GM23338 (cell line): ENCODE measurements around the gene SMIM41. TPM values are rescaled to one million over a fixed set of nuclear protein-coding genes. Genes with fewer than 3 reads are reported as not detected.

Source experiments
- ATAC-seq: fragments of 200-7000 bp; cut with Tn5 transposase; 3 replicates; pipeline ENCODE4 v1.9.1; 2020
- DNase-seq: peaks from one replicate; pipeline ENCODE4 v3.0.0-alpha.2; 2015; ENCODE audit warnings: low spot score
- H2AFZ ChIP-seq: fragments of 200-600 bp; sonication (generic); 2 replicates; pipeline ENCODE4 v1.8.0; 2016; ENCODE audit warnings: antibody characterized with exemption, mild to moderate bottlenecking, moderate library complexity
- H3F3A ChIP-seq: fragments of 200-600 bp; sonication (generic); replicated peaks from 2 replicates; pipeline ENCODE4 v1.8.0; 2017; ENCODE audit warnings: antibody characterized with exemption, mixed run types, low read depth
- H3K27ac ChIP-seq: fragments of 200-600 bp; sonication (generic); 2 replicates; pipeline ENCODE4 v1.6.1; 2016; ENCODE audit warnings: low read depth
- H3K27me3 ChIP-seq: fragments of 200-600 bp; sonication (generic); 2 replicates; pipeline ENCODE4 v1.8.0; 2016; ENCODE audit warnings: mild to moderate bottlenecking, mixed run types, moderate library complexity; ENCODE audit not compliant: insufficient read depth
- H3K36me3 ChIP-seq: fragments of 200-600 bp; sonication (generic); 2 replicates; pipeline ENCODE4 v1.8.0; 2016; ENCODE audit warnings: mild to moderate bottlenecking; ENCODE audit not compliant: insufficient read depth
- H3K4me1 ChIP-seq: fragments of 200-600 bp; sonication (generic); 2 replicates; pipeline ENCODE4 v1.8.0; 2016; ENCODE audit warnings: mild to moderate bottlenecking, moderate library complexity; ENCODE audit not compliant: insufficient read depth
- H3K4me2 ChIP-seq: fragments of 200-600 bp; sonication (generic); 2 replicates; pipeline ENCODE4 v1.7.1; 2017; ENCODE audit warnings: mixed run types
- H3K4me3 ChIP-seq: fragments of 200-600 bp; sonication (generic); 2 replicates; pipeline ENCODE4 v1.6.1; 2016; ENCODE audit warnings: mixed run types
- H3K79me2 ChIP-seq: fragments of 200-600 bp; sonication (generic); replicated peaks from 2 replicates; pipeline ENCODE4 v1.8.0; 2017; ENCODE audit warnings: mild to moderate bottlenecking; ENCODE audit not compliant: insufficient read depth
- H3K9me2 ChIP-seq: fragments of 200-600 bp; sonication (generic); 2 replicates; pipeline ENCODE4 v1.8.0; 2017; ENCODE audit not compliant: insufficient read depth
- H4K20me1 ChIP-seq: fragments of 200-600 bp; sonication (generic); replicated peaks from 2 replicates; pipeline ENCODE4 v1.8.0; 2017; ENCODE audit warnings: mild to moderate bottlenecking; ENCODE audit not compliant: insufficient read depth
- H3K27ac Mint-ChIP-seq: 2 replicates; pipeline ENCODE4 v1.8.0; 2020; ENCODE audit warnings: inconsistent platforms, mild to moderate bottlenecking, moderate library complexity, mixed read lengths
- H3K27me3 Mint-ChIP-seq: 3 replicates; pipeline ENCODE4 v1.8.0; 2022; ENCODE audit warnings: low read depth, mild to moderate bottlenecking, moderate library complexity, mixed read lengths, inconsistent platforms; ENCODE audit not compliant: insufficient read depth, poor library complexity
- H3K36me3 Mint-ChIP-seq: 3 replicates; pipeline ENCODE4 v1.8.0; 2021; ENCODE audit warnings: low read depth, mild to moderate bottlenecking, inconsistent platforms, moderate library complexity, mixed read lengths
- H3K4me1 Mint-ChIP-seq: 3 replicates; pipeline ENCODE4 v1.8.0; 2020; ENCODE audit warnings: mild to moderate bottlenecking, inconsistent platforms, mixed read lengths
- H3K4me3 Mint-ChIP-seq: 3 replicates; pipeline ENCODE4 v1.8.0; 2021; ENCODE audit warnings: moderate library complexity, mild to moderate bottlenecking, inconsistent platforms, mixed read lengths
- H3K9me3 Mint-ChIP-seq: 3 replicates; pipeline ENCODE4 v1.8.0; 2020; ENCODE audit warnings: moderate library complexity, mild to moderate bottlenecking, inconsistent platforms, mixed read lengths
- CREB1 ChIP-seq: fragments of 250-450 bp; sonication (Bioruptor Pico); IDR thresholded peaks from 2 replicates; pipeline ENCODE4 v1.5.0; 2020; ENCODE audit warnings: low read depth, mild to moderate bottlenecking, moderate library complexity
- EZH2phosphoT487 ChIP-seq: fragments of 200-600 bp; sonication (generic); IDR thresholded peaks from one replicate; pipeline ENCODE4 v1.8.1; 2018; ENCODE audit warnings: antibody characterized with exemption; ENCODE audit not compliant: unreplicated experiment
- NANOG ChIP-seq: IDR thresholded peaks from 2 replicates; pipeline ENCODE4 v1.6.1; 2016; ENCODE audit warnings: antibody characterized with exemption, borderline replicate concordance
- POLR2AphosphoS5 ChIP-seq: IDR thresholded peaks from 2 replicates; pipeline ENCODE4 v1.6.1; 2016; ENCODE audit warnings: antibody characterized with exemption, low read depth
- REST ChIP-seq: IDR thresholded peaks from one replicate; pipeline ENCODE4 v1.6.1; 2018; ENCODE audit warnings: antibody characterized with exemption; ENCODE audit not compliant: unreplicated experiment
- STAT1 ChIP-seq: IDR thresholded peaks from one replicate; pipeline ENCODE4 v1.6.1; 2016; ENCODE audit warnings: antibody characterized with exemption; ENCODE audit not compliant: unreplicated experiment
- ZNF462 ChIP-seq: fragments of 250-450 bp; sonication (Bioruptor Pico); IDR thresholded peaks from 2 replicates; pipeline ENCODE4 v1.5.0; 2020; ENCODE audit warnings: mild to moderate bottlenecking, moderate library complexity
- polyA plus RNA-seq: library from polyadenylated mRNA; unstranded; fragments of >200 nt; fragmentation: Nextera tagmentation; extraction: Ambion mirVana; gene quantifications from 2 replicates; pipeline ENCODE4 v1.2.1, GENCODE V29; 2016
- total RNA-seq: library from RNA; depleted of rRNA; stranded (reverse); fragments of >200 nt; shearing (Covaris generic); gene quantifications from 2 replicates; pipeline ENCODE4 v1.2.3, GENCODE V29; 2014

Gene SMIM41
- total and polyA plus RNA-seq, 2 experiments from 2014 or later = 0.66 TPM

GRCh38 chr12:52123487-52124186 lies 44.1 kb downstream of the SMIM41 start:
- Histone ChIP-seq H3K36me3 (no peaks in the 10 kb centered on the region), H3K79me2 (no peaks in the 10 kb centered on the region), H3K4me1 (peaks cover 70% of the 10 kb centered on the region), H3F3A (peaks cover 16% of the 10 kb centered on the region; the same call in 1 of the 2 replicates), H2AFZ (no peak overlapping the region), H3K27ac (no peak overlapping the region), H4K20me1 (no peaks in the 10 kb centered on the region), H3K27me3 (no peaks in the 10 kb centered on the region), H3K9me2 (0 out of 2 replicates have a peak, but pooled peaks cover 3% of the 10 kb centered on the region), H3K4me2 (peak overlapping the region; percentile 38; the same call in 1 of the 2 replicates), H3K4me3 (no peak overlapping the region)
- ATAC-seq (no peak), DNase-seq (peak; percentile 60)
- H3K27ac Mint-ChIP-seq = no peak overlapping the region
- peaks cover 83% of the 10 kb centered on the region for H3K4me1 Mint-ChIP-seq
- H3K4me3 Mint-ChIP-seq = no peak overlapping the region; the same call in 2 of the 3 replicates
- TF ChIP-seq CREB1 (no peak), REST (no peak), STAT1 (no peak), NANOG (no peak)
- H3K27me3 Mint-ChIP-seq = peaks cover 36% of the 10 kb centered on the region
- H3K36me3 Mint-ChIP-seq = no peaks in the 10 kb centered on the region
- no peaks in the 10 kb centered on the region; the same call in 2 of the 3 replicates for H3K9me3 Mint-ChIP-seq

GRCh38 chr12:52125476-52125900 lies 46.0 kb downstream of the SMIM41 start:
- H3K4me3 ChIP-seq = peak overlapping the region; percentile 27
- H2AFZ ChIP-seq = 0 out of 2 replicates have a peak overlapping the region, but pooled peaks have one; percentile 38
- H3K9me3 Mint-ChIP-seq = no peaks in the 10 kb centered on the region; the same call in 2 of the 3 replicates
- H4K20me1 ChIP-seq = no peaks in the 10 kb centered on the region
- TF ChIP-seq NANOG (no peak), POLR2AphosphoS5 (peak; percentile 76), ZNF462 (peak; percentile 83), EZH2phosphoT487 (no peak)
- H3K9me2 ChIP-seq = 0 out of 2 replicates have a peak, but pooled peaks cover 2% of the 10 kb centered on the region
- H3K27ac ChIP-seq = peak overlapping the region; percentile 98
- H3K4me1 Mint-ChIP-seq = peaks cover 73% of the 10 kb centered on the region
- peaks cover 16% of the 10 kb centered on the region; the same call in 1 of the 2 replicates for H3F3A ChIP-seq
- peak overlapping the region; percentile 96 for H3K27ac Mint-ChIP-seq
- H3K36me3 Mint-ChIP-seq = no peaks in the 10 kb centered on the region
- H3K79me2 ChIP-seq = no peaks in the 10 kb centered on the region
- peak overlapping the region; percentile 79 for H3K4me2 ChIP-seq
- no peaks in the 10 kb centered on the region for H3K36me3 ChIP-seq
- DNase-seq (peak; percentile 85), ATAC-seq (peak; percentile 87)
- H3K27me3 Mint-ChIP-seq = peaks cover 28% of the 10 kb centered on the region
- H3K4me3 Mint-ChIP-seq = peak overlapping the region; percentile 27; the same call in 1 of the 3 replicates
- H3K4me1 ChIP-seq = peaks cover 61% of the 10 kb centered on the region
- no peaks in the 10 kb centered on the region for H3K27me3 ChIP-seq
